Large intestine (tissue), 3 donors: ENCODE data around the gene CD4. TPM values are rescaled to one million over a fixed set of nuclear protein-coding genes. Genes with fewer than 3 reads are reported as not detected.

Source experiments
- DNase-seq, 2 donors: peaks; one replicate each; pipeline versions ENCODE4 v3.0.0 to v3.0.0-alpha.2; 2013
- H3K27ac ChIP-seq: one replicate; pipeline ENCODE4 v1.5.1; 2013; ENCODE audit warnings: low read length
- H3K27me3 ChIP-seq: 2 replicates; pipeline ENCODE4 v1.6.1; 2013; ENCODE audit warnings: low read length; ENCODE audit not compliant: control insufficient read depth, insufficient read depth
- H3K36me3 ChIP-seq: 2 replicates; pipeline ENCODE4 v1.6.1; 2013; ENCODE audit warnings: low read length; ENCODE audit not compliant: control insufficient read depth, insufficient read depth
- H3K4me1 ChIP-seq: one replicate; pipeline ENCODE4 v1.6.1; 2013; ENCODE audit warnings: low read length; ENCODE audit not compliant: control insufficient read depth, insufficient read depth
- H3K4me3 ChIP-seq: one replicate; pipeline ENCODE4 v1.5.1; 2013; ENCODE audit warnings: low read length
- H3K9me3 ChIP-seq: one replicate; pipeline ENCODE4 v1.6.1; 2013; ENCODE audit warnings: mild to moderate bottlenecking, low read depth, low read length, moderate library complexity; ENCODE audit not compliant: control insufficient read depth
- WGBS: methylation state at CpG from one replicate; pipeline ENCODE4 v1.1.5; 2013; ENCODE audit warnings: low lambda C conversion rate; ENCODE audit not compliant: insufficient coverage; 5-methylcytosine and 5-hydroxymethylcytosine counted together
- polyA plus RNA-seq: library from polyadenylated mRNA; unstranded; fragments of 120-200 nt; gene quantifications from one replicate; pipeline ENCODE4 v1.2.1, GENCODE V29; 2013

The CD4 gene
- polyA plus RNA-seq, 1 donor: 17.4 TPM

DNA sequence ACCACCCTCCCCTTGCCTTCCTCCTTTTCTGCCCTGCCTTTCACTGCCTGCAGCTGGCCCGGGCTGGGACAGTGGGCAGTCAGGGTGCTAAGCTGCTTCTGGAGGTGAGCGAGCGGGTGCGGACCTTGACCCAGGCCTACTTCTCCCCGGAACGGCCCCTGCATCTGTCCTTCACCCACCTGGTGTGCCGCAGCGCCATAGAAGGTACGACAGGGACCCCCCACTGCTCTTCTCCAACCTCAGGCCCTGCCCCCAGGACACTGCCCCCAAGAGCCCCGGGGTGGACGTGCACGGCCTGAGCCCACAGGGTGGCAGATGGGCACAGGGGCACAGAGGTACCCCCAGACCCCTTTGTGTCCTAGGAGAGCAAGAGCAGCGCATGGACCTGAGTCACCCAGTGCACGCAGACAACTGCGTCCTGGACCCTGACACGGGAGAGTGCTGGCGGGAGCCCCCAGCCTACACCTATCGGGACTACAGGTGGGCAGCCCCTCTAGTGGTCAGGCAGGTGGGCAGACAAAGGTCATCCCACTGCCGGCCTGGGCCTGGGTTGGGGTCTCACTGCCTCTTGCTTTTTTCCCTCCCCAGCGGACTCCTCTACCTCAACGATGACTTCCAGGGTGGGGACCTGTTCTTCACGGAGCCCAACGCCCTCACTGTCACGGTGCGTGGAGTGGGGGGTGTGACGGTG is 48.2 kb downstream of the CD4 start:
- Histone ChIP-seq H3K27ac (no peak overlapping the region), H3K4me1 (peaks cover 16% of the 10 kb centered on the region), H3K9me3 (no peaks in the 10 kb centered on the region), H3K4me3 (no peak overlapping the region), H3K36me3 (peaks cover 42% of the 10 kb centered on the region), H3K27me3 (no peaks in the 10 kb centered on the region)
- no peak for DNase-seq
- no CpG with 5 or more reads among the region's 26 CpGs for WGBS

DNA sequence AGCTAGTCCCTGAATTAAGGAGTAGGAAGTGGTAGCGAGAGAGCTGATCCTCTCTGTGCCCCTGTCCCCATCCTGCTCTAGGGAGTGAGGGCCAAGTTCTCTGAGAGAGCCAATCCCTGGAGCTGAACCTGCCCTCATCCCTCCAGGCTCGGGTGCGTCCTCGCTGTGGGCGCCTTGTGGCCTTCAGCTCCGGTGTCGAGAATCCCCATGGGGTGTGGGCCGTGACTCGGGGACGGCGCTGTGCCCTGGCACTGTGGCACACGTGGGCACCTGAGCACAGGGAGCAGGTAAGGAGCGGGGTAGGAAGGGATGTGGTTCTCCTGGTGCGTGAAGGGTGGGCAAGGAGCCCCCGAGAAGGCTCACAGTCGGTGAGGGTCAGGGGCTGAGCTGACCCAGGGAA is 49.5 kb downstream of the CD4 start:
- no peak overlapping the region for H3K27ac ChIP-seq
- peaks cover 41% of the 10 kb centered on the region for H3K36me3 ChIP-seq
- peaks cover 18% of the 10 kb centered on the region for H3K4me1 ChIP-seq
- no peak overlapping the region for H3K4me3 ChIP-seq
- WGBS: no CpG with 5 or more reads among the region's 16 CpGs
- no peaks in the 10 kb centered on the region for H3K27me3 ChIP-seq
- H3K9me3 ChIP-seq: no peaks in the 10 kb centered on the region
- DNase-seq: no peak

DNA sequence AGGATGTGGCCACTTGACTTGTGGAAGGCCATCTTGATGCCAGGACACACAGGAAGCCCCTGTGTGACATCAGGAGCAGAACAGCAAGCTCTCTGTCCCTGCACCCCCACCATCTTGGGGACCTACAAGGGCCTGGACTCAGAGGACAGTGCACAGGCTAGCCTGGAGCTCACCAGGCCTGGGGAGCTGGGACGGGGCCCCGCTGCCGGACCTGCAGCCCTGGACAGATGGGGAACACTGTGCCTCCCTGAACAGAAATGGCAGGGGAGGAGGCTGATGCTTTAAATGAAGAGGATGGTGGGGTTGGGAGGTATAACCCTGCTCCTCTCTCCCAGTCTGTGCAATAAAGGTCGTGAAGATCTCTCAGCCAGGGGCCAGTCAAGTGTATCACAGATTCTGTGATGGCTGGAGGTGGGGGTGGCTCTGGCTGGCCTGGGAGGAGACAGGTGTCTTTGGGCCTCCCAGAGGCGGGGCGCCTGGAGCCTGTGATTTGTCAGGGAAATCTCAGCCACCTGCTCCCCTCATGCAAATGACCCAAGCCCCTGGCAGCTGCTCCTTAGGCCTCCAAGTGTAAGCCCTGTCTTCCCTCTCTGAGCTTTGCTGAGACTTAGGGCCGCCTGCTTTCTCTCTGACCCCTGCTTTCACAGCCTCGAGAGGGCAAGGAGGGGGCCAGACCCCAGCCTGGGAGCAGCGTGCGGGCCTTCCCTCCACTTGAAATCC is 50.3 kb downstream of the CD4 start:
- Histone ChIP-seq H3K4me3 (no peak overlapping the region), H3K27ac (no peak overlapping the region), H3K27me3 (no peaks in the 10 kb centered on the region), H3K36me3 (peaks cover 45% of the 10 kb centered on the region), H3K9me3 (no peaks in the 10 kb centered on the region), H3K4me1 (peaks cover 17% of the 10 kb centered on the region)
- no CpG with 5 or more reads among the region's 10 CpGs for WGBS
- peak in 1 of 2 donors; percentile 42 for DNase-seq

DNA sequence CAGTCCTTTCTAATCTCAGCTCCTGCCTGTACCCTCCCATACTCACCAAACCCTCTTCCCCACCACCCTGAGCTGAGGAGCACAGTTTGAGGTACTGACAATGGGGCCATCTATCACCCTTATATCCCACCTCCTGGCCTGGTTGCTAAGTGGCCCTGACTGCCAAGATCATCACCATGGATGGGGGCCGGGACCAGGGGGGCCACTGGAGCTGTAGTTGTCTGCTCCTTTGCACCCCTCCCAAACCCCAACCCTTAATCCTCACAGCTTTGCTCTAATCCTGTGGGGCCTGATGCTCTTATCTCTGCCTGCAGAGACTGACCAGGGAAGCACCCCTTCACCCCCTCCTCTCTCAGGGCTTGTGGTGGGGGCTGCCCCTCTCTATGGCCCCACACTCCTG is 51.0 kb downstream of the CD4 start:
- no peak overlapping the region for H3K27ac ChIP-seq
- H3K27me3 ChIP-seq: no peaks in the 10 kb centered on the region
- no CpG with 5 or more reads among the region's 1 CpG for WGBS
- peaks cover 50% of the 10 kb centered on the region for H3K36me3 ChIP-seq
- DNase-seq: no peak
- peaks cover 17% of the 10 kb centered on the region for H3K4me1 ChIP-seq
- H3K4me3 ChIP-seq: no peak overlapping the region
- no peaks in the 10 kb centered on the region for H3K9me3 ChIP-seq

DNA sequence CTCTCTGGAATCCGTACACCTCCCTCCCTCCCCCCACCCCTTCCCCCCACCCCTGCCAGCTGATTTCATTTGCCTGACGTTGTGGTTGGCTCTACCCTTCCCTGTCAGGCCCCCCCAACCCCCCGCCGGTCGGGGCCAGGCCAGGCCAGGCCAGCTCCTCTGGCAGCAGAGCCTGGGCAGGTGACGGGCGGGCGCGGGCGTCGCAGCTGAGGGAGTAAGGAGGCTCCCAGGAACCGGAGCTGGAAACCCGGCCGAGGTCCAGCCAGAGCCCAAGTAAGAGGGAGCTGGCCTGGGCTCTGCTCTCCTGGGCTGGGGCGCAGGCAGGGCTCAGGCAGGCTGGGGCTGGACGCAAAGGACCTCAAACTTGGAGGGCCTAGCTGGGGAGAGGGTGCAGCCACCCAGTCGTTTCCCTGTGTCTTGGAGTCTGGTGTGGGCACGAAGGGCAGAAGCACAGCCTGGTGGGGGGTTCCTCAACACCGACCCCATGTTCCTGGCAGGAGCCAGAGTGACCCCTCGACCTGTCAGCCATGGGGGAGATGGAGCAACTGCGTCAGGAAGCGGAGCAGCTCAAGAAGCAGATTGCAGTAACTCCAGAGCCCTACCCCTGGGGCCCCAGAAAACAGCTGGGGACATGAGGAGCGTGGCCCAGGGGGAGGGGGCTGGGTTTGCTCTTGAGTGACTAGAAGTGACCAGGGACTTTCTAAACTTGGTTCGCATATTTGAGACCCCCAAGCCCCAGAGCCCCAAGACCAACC is 51.6 kb downstream of the CD4 start, which contains the start of gene GNB3:
Gene GNB3, plus strand, starts transcription at position 165 of the 755 bp plus-strand sequence. Its CDS starts 363 bp downstream, at position 528.
- Histone ChIP-seq H3K27me3 (no peaks in the 10 kb centered on the region), H3K4me3 (no peak within 1 kb of the TSS), H3K9me3 (no peaks in the 10 kb centered on the region), H3K27ac (no peak within 1 kb of the TSS), H3K36me3 (peaks cover 56% of the 10 kb centered on the region), H3K4me1 (peaks cover 13% of the 10 kb centered on the region)
- WGBS: no CpG with 5 or more reads among the region's 24 CpGs
- no peak for DNase-seq

DNA sequence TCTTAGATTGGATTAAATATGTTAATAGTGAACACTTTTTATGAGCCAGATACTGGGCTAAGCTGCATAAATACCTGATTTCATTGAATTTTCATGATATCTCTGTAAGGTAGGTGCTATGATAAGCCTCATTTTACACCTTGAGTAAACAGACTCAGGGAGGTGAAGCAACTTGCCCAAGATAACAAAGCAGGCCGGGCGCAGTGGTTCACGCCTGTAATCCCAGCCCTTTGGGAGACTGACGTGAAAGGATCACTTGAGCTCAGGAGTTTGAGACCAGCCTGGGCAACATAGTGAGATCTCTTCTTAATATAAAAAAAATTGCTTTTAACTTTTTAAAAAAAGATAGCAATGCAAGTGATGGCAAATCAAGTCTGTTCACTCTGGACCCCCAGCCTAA is 52.7 kb downstream of the CD4 start:
- no peaks in the 10 kb centered on the region for H3K27me3 ChIP-seq
- H3K4me1 ChIP-seq: peaks cover 13% of the 10 kb centered on the region
- peaks cover 58% of the 10 kb centered on the region for H3K36me3 ChIP-seq
- H3K9me3 ChIP-seq: no peaks in the 10 kb centered on the region
- no peak overlapping the region for H3K4me3 ChIP-seq
- DNase-seq: peak in 1 of 2 donors; percentile 37
- no CpG with 5 or more reads among the region's 4 CpGs for WGBS
- no peak overlapping the region for H3K27ac ChIP-seq

DNA sequence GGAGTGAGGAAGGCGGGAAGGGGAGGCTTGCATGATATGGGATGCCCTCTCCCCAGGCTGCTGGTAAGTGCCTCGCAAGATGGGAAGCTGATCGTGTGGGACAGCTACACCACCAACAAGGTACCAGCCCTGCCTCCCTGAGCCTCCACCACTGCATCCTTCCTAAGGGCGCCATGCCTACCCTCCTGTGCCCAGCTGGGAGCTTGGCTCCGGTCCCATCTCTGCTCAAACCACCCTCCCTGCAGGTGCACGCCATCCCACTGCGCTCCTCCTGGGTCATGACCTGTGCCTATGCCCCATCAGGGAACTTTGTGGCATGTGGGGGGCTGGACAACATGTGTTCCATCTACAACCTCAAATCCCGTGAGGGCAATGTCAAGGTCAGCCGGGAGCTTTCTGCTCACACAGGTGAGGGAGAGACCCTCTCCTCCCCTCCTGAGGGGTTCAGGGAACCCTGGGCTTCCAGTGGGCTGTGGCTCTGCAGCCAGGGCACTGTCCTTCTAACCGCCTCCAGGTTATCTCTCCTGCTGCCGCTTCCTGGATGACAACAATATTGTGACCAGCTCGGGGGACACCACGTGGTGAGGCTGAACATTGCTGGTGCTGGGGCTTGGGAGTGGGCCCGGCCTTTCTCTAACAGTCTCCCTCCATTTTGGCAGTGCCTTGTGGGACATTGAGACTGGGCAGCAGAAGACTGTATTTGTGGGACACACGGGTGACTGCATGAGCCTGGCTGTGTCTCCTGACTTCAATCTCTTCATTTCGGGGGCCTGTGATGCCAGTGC is 54.0 kb downstream of the CD4 start:
- Histone ChIP-seq H3K4me1 (peaks cover 13% of the 10 kb centered on the region), H3K27me3 (no peaks in the 10 kb centered on the region), H3K9me3 (no peaks in the 10 kb centered on the region), H3K4me3 (no peak overlapping the region), H3K27ac (no peak overlapping the region), H3K36me3 (peaks cover 55% of the 10 kb centered on the region)
- DNase-seq: no peak
- WGBS: no CpG with 5 or more reads among the region's 16 CpGs

DNA sequence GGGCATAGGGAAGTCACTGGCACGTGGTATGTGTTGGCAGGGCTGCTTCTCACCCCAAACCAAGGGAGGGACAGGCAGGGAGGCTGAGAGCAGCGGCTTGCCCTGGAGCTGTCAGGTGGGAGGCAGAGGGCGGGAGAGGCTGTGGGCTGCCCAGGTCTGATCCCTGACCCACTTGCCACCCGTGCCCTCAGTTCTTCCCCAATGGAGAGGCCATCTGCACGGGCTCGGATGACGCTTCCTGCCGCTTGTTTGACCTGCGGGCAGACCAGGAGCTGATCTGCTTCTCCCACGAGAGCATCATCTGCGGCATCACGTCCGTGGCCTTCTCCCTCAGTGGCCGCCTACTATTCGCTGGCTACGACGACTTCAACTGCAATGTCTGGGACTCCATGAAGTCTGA is 56.1 kb downstream of the CD4 start:
- Histone ChIP-seq H3K4me3 (no peak overlapping the region), H3K27ac (no peak overlapping the region), H3K9me3 (no peaks in the 10 kb centered on the region), H3K4me1 (peaks cover 19% of the 10 kb centered on the region), H3K27me3 (no peaks in the 10 kb centered on the region), H3K36me3 (peaks cover 55% of the 10 kb centered on the region)
- no CpG with 5 or more reads among the region's 17 CpGs for WGBS
- no peak for DNase-seq

DNA sequence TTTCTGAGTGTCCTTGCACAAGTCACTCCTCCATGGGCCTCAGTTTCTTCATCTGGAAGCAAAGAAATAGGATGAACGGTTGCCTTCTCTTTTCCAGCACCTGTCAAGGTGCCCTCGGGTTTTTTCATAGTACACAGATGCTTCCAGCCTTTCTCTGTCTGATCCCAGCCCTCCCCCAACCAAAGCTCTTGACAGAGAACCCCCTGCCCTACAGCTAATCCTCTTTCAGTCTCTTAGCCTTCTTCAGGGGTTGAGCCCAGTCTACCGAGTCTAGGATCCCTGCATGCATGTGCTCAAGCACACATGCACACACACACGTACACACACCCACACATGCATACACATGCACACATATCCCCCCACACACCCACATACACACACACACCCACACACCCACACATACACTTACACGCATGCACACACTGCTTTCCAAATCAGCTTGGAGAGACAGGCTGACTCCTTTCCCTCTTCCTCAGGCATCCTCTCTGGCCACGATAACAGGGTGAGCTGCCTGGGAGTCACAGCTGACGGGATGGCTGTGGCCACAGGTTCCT is 57.1 kb downstream of the CD4 start:
- H3K36me3 ChIP-seq: peaks cover 55% of the 10 kb centered on the region

More for the DNA sequence above, 57.1 kb downstream of the CD4 start:
- Histone ChIP-seq H3K27ac (no peak overlapping the region), H3K4me1 (peaks cover 21% of the 10 kb centered on the region), H3K9me3 (no peaks in the 10 kb centered on the region), H3K4me3 (no peak overlapping the region), H3K27me3 (no peaks in the 10 kb centered on the region)
- no peak for DNase-seq
- no CpG with 5 or more reads among the region's 7 CpGs for WGBS
